ENCODE results near the gene EFNA4. TPM values are rescaled to one million over a fixed set of nuclear protein-coding genes. Genes with fewer than 3 reads are reported as not detected.

EFNA4 gene
- total and polyA plus RNA-seq, 2 of the 8 experiments (the other 6 are each of a cell fraction or from before 2014, with no cell fraction given), result 21.9 to 23.9 TPM

- no peak for TF ChIP-seq CHD7 (IDR thresholded peaks at IDR 0.05; ENCODE audit: insufficient replicate concordance, low read length)
- no peak for TF ChIP-seq CREB1 (IDR thresholded peaks at IDR 0.05)
- no peak for TF ChIP-seq CHD1 (IDR thresholded peaks at IDR 0.05; ENCODE audit: low read depth, low read length)
- TF ChIP-seq PHF8 (conservative IDR thresholded peaks at IDR 0.05; ENCODE audit: low read depth, low read length), result no peak
- no peak for TF ChIP-seq RXRA (IDR thresholded peaks at IDR 0.05; ENCODE audit: insufficient read depth, low read depth, low read length)
- no peak for TF ChIP-seq SP2 (IDR thresholded peaks at IDR 0.05; ENCODE audit: low read length)
- TF ChIP-seq ASH2L (IDR thresholded peaks at IDR 0.05; ENCODE audit: low read length), result no peak
- TF ChIP-seq SIN3A (conservative IDR thresholded peaks at IDR 0.05 in 1 of 2, IDR thresholded peaks at IDR 0.05 in 1 of 2; ENCODE audit: low read depth in 1 of 2, low read length in 2 of 2), result no peak
- TF ChIP-seq, protein P1, sequence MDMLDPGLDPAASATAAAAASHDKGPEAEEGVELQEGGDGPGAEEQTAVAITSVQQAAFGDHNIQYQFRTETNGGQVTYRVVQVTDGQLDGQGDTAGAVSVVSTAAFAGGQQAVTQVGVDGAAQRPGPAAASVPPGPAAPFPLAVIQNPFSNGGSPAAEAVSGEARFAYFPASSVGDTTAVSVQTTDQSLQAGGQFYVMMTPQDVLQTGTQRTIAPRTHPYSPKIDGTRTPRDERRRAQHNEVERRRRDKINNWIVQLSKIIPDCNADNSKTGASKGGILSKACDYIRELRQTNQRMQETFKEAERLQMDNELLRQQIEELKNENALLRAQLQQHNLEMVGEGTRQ (IDR thresholded peaks at IDR 0.05; ENCODE audit: low read length), result no peak
- no peak for TF ChIP-seq KDM1A (IDR thresholded peaks at IDR 0.05; ENCODE audit: borderline replicate concordance, low read length)
- no peak for TF ChIP-seq JUND (IDR thresholded peaks at IDR 0.05; ENCODE audit: low read length)
Measured at GRCh38 chr1:155042789-155043188, 20.8 kb upstream of the EFNA4 start (continued).

Measured in H1 (cell line).